NCI-H146 (cell line): ENCODE results near the gene TP53RK.
"Not testable (repeated sequence)": the region's sequence is repeated elsewhere in the genome, so short reads cannot be mapped to it uniquely, and the experiment has no call there.

Experiments
- DNase-seq: peaks from one replicate; lab custom pipeline; 2025; lab: John Stamatoyannopoulos, UW

The TP53RK gene

DNA sequence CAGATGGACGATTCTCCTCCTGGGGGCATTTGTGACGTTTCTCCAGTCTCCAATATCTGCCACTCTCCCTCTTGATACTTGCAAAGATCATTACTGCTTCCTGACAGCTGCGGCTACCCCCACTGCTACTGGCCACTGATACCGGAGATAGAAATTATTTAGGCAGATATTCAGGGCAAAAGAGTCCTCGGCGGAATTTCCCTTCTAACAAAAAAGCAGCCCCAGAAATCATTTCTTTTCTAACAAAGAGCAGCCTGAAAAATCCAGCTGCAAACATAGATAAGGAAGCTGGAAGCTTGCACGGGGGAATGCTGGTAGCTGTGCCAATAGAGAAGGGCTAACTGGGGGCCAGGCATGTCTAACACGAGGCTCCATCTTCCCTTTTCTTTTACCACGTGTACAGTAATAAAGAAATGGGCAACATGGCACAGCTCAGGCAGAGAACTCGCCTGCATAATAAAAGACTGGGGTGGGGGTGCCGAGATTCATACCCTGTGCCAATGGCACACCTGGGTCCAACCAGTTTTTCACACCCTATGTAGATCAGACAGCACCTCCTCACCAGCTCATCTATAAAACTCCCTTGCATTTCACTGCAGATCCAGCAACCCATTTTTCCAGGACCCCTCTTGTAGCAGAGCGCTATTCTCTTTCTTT, 6.1 kb downstream of the TP53RK start:
- no peak for DNase-seq

DNA sequence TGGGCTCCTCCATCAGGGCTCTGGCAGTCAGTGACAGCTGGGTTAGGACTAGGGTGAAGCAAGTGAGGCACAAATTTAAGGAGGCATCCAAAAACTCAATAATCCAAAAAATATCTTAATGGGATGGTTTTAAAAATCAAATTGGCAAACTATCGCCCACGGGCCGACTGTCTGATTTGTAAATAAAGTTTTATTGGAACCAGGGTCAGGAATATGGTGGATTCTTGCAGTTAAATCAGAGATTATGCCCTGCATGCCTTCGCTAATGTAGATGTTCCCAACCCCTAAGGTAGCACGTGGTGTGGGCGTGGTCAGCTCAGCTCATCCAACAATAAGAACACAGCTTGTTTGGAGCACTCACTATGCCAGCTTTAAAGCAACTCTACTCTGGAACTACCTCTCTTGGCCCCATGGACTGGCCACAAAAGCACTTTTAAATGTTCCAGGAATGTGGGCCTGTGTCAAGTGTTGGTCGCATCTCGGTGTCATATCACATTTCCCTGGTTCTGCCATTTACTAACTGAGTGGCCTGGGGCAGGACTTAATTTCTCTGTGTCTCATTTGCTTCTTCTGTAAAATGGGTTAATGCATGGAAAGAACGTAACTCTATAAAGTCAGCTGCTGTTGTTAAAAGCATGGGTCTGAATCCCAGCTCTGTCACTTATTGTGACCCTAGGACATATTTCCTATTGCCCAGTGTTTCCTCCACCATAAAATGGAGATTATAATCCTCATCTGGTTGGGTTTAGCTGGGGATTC, 7.0 kb downstream of the TP53RK start:
- DNase-seq = no peak

- DNase-seq = peak; percentile 72
These were observed 8.0 kb downstream of the TP53RK start for GRCh38 chr20:46681032-46681854.

DNA sequence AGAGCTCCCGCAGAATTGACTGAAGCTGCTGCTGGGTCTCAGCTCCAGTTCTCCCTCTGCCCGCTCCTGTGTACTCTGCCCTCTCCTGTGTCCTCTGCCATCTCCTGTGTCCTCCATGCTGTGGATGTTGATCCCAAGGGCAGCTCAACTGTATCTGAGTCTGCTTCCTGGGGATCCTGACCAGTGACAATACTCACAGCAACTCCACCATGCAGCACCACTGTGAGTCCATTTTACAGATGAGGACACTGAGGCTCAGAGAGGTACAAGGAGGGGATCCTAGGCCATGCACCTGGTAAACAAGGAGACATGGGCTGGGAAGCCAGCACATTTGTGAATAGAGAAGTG, 8.6 kb downstream of the TP53RK start:
- no peak for DNase-seq

DNA sequence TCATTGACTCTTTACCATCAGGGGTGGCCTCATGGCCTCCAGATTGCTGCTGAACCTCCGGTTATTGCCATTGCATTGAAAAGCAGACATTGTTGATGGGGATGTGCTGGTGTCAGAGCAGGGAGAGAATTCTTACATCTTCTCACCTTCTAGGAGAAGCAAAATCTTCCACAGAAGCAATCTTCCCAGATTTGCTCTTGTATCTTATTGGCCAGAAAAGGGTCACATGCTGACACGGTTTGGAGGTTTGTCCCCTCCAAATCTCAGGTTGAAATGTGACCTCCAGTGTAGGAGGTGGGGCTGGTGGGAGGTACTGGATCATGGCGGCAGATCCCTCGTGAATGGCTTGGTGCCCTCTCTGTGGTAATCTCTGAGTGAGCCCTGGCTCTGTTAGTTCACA, 10.7 kb downstream of the TP53RK start:
- no peak for DNase-seq

GRCh38 chr20:46677608-46678007, 11.6 kb downstream of the TP53RK start:
- DNase-seq = no peak

- DNase-seq = not testable (repeated sequence)
These were observed 12.5 kb downstream of the TP53RK start for GRCh38 chr20:46676649-46677316.

DNA sequence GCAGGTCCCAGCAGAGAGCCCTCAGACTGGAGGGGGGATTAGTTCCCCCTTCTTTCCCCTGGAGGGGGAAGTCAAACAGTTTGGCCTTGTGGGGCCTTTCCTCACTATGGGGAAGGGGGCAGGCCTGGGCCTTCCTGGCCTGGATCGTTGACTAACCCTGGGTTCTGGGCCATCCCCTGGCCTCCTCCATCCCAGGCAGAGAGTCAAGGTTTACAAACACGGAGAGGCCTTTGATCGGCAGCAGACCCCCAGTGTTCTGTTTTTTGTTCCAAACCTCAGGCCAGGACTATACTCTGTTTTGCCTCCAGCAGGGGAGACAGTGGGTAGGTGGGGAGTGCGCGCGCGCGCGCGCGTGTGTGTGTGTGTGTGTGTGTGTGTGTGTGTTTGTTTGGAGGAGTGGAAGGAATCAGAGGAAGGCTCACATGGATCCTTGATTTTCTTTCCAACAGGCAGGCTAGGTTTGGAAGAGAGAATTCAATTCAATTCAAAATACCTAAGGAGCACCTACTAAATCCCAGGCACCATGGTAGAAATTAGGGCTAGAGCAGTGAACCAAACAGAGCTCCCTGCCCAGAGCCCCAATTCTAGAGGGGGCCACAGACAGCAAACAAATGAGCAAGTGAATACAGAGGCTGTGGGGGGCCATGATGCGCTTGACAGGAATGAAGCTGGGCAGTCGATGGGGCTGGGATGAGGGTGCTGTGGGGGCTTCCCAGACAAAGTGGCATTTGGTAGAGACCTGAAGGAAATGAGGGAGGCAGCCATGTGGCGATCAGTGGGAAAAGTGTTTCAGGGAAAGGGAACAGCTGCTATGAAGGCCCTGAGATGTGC, 14.8 kb downstream of the TP53RK start:
- DNase-seq = no peak

GRCh38 chr20:46673394-46674252, 15.6 kb downstream of the TP53RK start:
- DNase-seq = no peak

GRCh38 chr20:46672543-46673148, 16.6 kb downstream of the TP53RK start:
- DNase-seq = no peak

GRCh38 chr20:46671866-46672542, 17.2 kb downstream of the TP53RK start:
- DNase-seq = no peak

DNA sequence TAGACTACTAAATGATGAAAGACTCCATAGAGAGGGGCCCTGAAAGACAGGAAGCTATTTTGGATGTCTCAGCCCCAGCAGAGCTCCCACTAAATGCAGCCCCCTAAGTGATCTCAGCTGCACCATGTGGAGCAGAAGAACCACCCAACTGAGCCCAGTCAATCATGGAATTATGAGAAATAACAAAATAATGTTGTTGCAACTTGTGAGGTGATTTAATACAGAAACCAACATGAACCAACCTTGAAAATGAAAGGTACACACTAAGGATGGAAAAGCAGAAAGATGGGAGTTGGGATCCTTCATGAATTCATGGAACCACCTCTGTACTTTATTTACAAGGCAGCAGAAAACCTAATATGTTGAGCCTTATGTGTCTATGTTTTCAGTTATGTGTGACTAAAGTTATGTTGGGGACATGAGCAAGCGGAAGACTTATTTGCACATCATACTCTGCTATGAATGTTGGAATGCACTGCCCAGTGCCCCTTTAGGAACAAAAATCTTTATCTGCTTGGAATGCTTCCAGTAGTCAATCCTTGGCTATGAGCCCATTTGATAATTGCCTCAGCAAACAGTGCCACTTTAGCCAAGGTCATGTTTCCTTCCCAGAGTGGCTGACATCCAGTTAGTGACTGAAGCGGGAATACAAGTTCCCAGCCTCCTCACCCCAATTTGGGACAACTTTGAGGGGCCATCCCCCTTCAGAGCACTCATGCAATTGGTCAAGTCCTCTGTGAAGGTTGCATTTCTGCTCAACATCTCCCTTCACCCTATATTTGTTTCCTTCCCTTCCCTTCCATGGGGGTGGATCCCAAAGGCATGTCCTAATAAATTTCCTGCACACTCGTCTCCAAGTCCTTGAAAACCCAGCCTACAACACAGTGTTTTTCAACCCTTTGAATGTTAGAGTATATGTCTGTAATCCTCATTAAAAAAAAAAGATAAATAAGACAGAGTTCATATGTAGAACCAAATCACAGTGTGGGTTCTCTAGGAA, 18.4 kb downstream of the TP53RK start:
- DNase-seq = peak; percentile 51

DNA sequence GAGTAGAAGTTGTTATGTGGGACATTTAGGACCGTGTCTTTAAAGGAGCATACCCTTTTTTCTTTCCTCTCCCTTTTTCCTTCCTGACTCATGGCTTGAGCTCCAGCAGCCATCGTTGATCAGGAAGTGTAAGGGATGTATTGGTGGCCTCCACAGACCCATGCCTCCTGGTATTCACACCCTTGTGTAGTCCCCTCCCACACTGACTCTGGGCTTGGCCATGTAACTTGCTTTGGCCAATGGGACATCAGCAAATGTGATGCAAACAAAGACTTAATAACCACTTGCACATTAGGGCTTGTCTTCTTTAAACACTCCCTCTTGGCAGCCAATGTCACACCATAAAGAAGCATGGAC, 19.0 kb downstream of the TP53RK start:
- no peak for DNase-seq

GRCh38 chr20:46666818-46667515, 22.3 kb downstream of the TP53RK start:
- no peak for DNase-seq

GRCh38 chr20:46666306-46666705, 22.9 kb downstream of the TP53RK start:
- DNase-seq = no peak

GRCh38 chr20:46665602-46666001, 23.6 kb downstream of the TP53RK start:
- no peak for DNase-seq

GRCh38 chr20:46663531-46663930, 25.7 kb downstream of the TP53RK start:
- no peak for DNase-seq

DNA sequence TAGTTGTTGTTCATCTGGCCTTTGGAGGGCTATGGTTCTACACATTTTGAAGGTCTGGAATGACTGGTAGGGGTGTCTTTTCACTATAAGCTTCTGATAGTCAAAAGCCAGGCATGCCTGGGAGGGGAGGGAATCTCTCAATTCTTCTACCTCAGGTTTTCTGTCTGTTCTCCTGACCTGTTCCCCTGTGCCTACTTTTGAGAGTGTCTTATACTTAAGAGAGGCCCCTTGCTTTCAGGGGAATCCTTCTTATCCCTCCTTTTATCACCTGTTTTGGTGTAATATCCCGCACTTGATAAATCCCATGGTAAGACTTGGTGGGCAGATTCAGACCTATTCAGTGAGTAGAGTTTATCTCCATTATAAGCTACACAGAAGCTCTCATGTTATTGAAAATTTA, 27.6 kb downstream of the TP53RK start:
- no peak for DNase-seq
